RWPE1 (cell line): Measurements from ENCODE around the gene OGDHL.

Experiments
- CTCF ChIA-PET: fragments of 350-600 bp; sonication (Branson Sonifier 250); formaldehyde crosslinking; extraction: SDS; loops from one replicate; lab custom pipeline; 2021; lab: Yijun Ruan, JAX
- POLR2A ChIA-PET: fragments of 400-600 bp; formaldehyde crosslinking; extraction: SDS; loops from one replicate; lab custom pipeline; 2020; ENCODE audit warnings: antibody characterized with exemption; ENCODE audit not compliant: low non-redundant PET; lab: Yijun Ruan, JAX
- DNase-seq: peaks from one replicate; pipeline ENCODE4 v3.0.0; 2012; ENCODE audit warnings: low spot score
- H3K27ac ChIP-seq: fragments of 450-650 bp; 2 replicates; pipeline ENCODE4 v1.5.1; 2017
- CTCF ChIP-seq: fragments of 450-650 bp; conservative IDR thresholded peaks from 2 replicates; pipeline ENCODE4 v1.5.1; 2017; ENCODE audit warnings: low read depth, mild to moderate bottlenecking

OGDHL gene

GRCh38 chr10:49751636-49752510 is 10.2 kb downstream of the OGDHL start:
- no peak for DNase-seq
- no peak overlapping the region for H3K27ac ChIP-seq
- ChIA-PET CTCF (interaction anchor here (0.6 kb wide), 2 partner anchors 9 to 185 kb away, joined by 3 to 4 read pairs; no protein-coding TSS in a partner anchor), POLR2A (no interaction called here)
- no peak for TF ChIP-seq CTCF

DNA sequence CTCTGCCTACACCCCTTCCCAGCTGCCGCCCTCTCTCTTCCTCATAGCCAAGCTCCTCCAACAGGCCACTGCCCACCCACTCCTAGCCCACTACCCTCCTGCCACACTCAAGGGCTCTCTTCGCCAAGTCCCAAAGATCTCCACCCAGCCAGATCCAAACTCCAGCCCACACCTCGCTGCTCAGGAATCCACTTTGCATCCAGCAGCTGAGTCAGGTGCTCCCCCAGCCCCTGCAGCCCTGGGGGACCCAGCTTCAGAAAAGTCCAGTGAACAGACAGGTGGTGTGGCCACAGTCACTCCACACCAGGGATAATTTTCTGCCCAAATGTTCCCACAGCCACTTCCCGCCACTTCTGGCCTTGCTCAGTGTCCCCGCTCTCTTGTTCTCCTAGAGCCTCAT is 10.9 kb downstream of the OGDHL start:
- no peak overlapping the region for H3K27ac ChIP-seq
- TF ChIP-seq CTCF, result no peak
- CTCF ChIA-PET, result no interaction called here
- POLR2A ChIA-PET, result no interaction called here
- DNase-seq, result no peak

- no peak overlapping the region for H3K27ac ChIP-seq
- no peak for TF ChIP-seq CTCF
- CTCF ChIA-PET, result no interaction called here
- POLR2A ChIA-PET, result no interaction called here
- DNase-seq, result no peak
Observed at GRCh38 chr10:49750546-49750945, 11.6 kb downstream of the OGDHL start.

GRCh38 chr10:49749556-49750491 is 12.3 kb downstream of the OGDHL start:
- CTCF ChIA-PET, result no interaction called here
- no peak overlapping the region for H3K27ac ChIP-seq
- POLR2A ChIA-PET, result no interaction called here

DNA sequence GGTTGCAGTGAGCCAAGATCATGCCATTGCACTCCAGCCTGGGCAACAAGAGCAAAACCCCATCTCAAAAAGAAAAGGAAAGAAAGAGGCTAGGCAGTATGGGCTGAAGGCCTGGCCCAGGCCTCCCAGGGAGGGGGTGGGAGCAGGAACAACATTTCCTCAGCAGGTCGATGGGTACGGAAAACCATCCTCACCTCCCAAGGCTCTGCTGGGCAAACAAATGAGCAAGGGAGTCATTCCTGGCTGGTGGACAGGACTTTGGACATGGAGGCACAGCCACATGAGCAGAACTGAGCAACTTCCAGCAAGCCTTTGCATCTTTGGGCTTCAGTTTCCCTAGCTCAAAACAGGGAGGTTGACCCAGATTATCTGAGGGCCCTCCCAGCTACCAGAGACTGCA is 13.0 kb downstream of the OGDHL start:
- no peak overlapping the region for H3K27ac ChIP-seq
- DNase-seq, result no peak
- TF ChIP-seq CTCF, result no peak
- ChIA-PET POLR2A (no interaction called here), CTCF (interaction anchor here (0.7 kb wide), 1 partner anchor 67 kb away, joined by 3 read pairs; no protein-coding TSS in a partner anchor)

More at GRCh38 chr10:49749556-49750491, 12.3 kb downstream of the OGDHL start:
- no peak for TF ChIP-seq CTCF
- DNase-seq, result no peak

GRCh38 chr10:49748006-49748405 is 14.1 kb downstream of the OGDHL start:
- POLR2A ChIA-PET, result no interaction called here
- H3K27ac ChIP-seq, result no peak overlapping the region
- TF ChIP-seq CTCF, result no peak
- CTCF ChIA-PET, result no interaction called here
- DNase-seq, result no peak
